H1 (cell line): ENCODE measurements around the gene OR4F6. TPM values are rescaled to one million over a fixed set of nuclear protein-coding genes. Genes with fewer than 3 reads are reported as not detected.

ENCODE experiments used
- CTCF ChIA-PET: fragments of 300-600 bp; sonication (Branson Sonifier 250); formaldehyde crosslinking; loops from one replicate; lab custom pipeline; 2021; ENCODE audit not compliant: partially characterized antibody; lab: Charles Lee
- POLR2A ChIA-PET: fragments of 300-600 bp; sonication (Branson Sonifier 250); formaldehyde crosslinking; loops from one replicate; lab custom pipeline; 2021; ENCODE audit warnings: inconsistent platforms; ENCODE audit not compliant: partially characterized antibody; lab: Charles Lee
- DNase-seq, 2 experiments: peaks; one replicate each; pipeline versions ENCODE4 v3.0.0 to v3.0.0-alpha.2; 2010 to 2022; ENCODE audit warnings: low spot score in 2 of 2, low read depth in 1 of 2, mixed read lengths in 1 of 2
- FAIRE-seq: peaks from 2 replicates; lab custom pipeline; 2011; peaks lifted over from hg19 to GRCh38; lab: Jason Lieb, UNC
- H2AFZ ChIP-seq: 2 replicates; pipeline ENCODE4 v1.8.1; 2012; ENCODE audit warnings: low read length, inconsistent platforms
- H2AK5ac ChIP-seq: 2 replicates; pipeline ENCODE4 v1.6.1; 2013; ENCODE audit warnings: low read depth, low read length
- H2BK120ac ChIP-seq: replicated peaks from 2 replicates; pipeline ENCODE3; 2013; ENCODE audit warnings: low read depth, low read length, inconsistent platforms
- H2BK12ac ChIP-seq: 2 replicates; pipeline ENCODE4 v1.6.1; 2013; ENCODE audit warnings: low read depth, low read length
- H2BK15ac ChIP-seq: 2 replicates; pipeline ENCODE4 v1.6.1; 2013; ENCODE audit warnings: low read length
- H2BK20ac ChIP-seq: 2 replicates; pipeline ENCODE4 v1.6.1; 2013; ENCODE audit warnings: low read length
- H2BK5ac ChIP-seq: 2 replicates; pipeline ENCODE4 v1.6.1; 2013; ENCODE audit warnings: low read depth, low read length
- H3K14ac ChIP-seq: 2 replicates; pipeline ENCODE4 v1.6.1; 2013; ENCODE audit warnings: inconsistent platforms; ENCODE audit not compliant: insufficient read length
- H3K18ac ChIP-seq: 2 replicates; pipeline ENCODE4 v1.6.1; 2013; ENCODE audit warnings: low read length; ENCODE audit errors: extremely low read depth
- H3K23ac ChIP-seq: 2 replicates; pipeline ENCODE4 v1.6.1; 2013; ENCODE audit warnings: inconsistent platforms; ENCODE audit not compliant: insufficient read length
- H3K23me2 ChIP-seq: 2 replicates; pipeline ENCODE4 v1.6.1; 2013; ENCODE audit warnings: low read depth, low read length
- H3K27ac ChIP-seq: 2 replicates; pipeline ENCODE4 v1.6.1; 2011; ENCODE audit warnings: low read depth, low read length, inconsistent platforms
- H3K27me3 ChIP-seq, 4 experiments: replicated peaks in 1 of 4; 1 replicate in 1 of 4; 2 replicates in 3 of 4; pipeline versions ENCODE4 v1.6.1 to v1.8.1; 2011 to 2013; ENCODE audit warnings: low read length in 3 of 4, mild to moderate bottlenecking in 3 of 4, inconsistent platforms in 2 of 4, mixed read lengths in 2 of 4, moderate library complexity in 1 of 4; ENCODE audit not compliant: control insufficient read depth in 3 of 4, insufficient read depth in 3 of 4; ENCODE audit errors: extremely low read depth in 1 of 4
- H3K36me3 ChIP-seq, 4 experiments: 2 replicates each; pipeline versions ENCODE4 v1.6.1 to v1.8.1; 2011 to 2013; ENCODE audit warnings: mild to moderate bottlenecking in 4 of 4, low read length in 3 of 4, moderate library complexity in 2 of 4, control low read depth in 1 of 4, inconsistent platforms in 1 of 4; ENCODE audit not compliant: insufficient read depth in 4 of 4, control insufficient read depth in 2 of 4
- H3K4ac ChIP-seq: replicated peaks from 2 replicates; pipeline ENCODE3; 2013; ENCODE audit warnings: low read length, low read depth, mixed read lengths, inconsistent platforms; ENCODE audit not compliant: insufficient read length
- H3K4me1 ChIP-seq, 4 experiments: replicated peaks in 1 of 4; 1 replicate in 1 of 4; 2 replicates in 3 of 4; pipeline versions ENCODE4 v1.6.1 to v1.8.1; 2011 to 2013; ENCODE audit warnings: low read length in 3 of 4, inconsistent platforms in 2 of 4, mixed read lengths in 1 of 4; ENCODE audit not compliant: insufficient read depth in 4 of 4, control insufficient read depth in 3 of 4
- H3K4me2 ChIP-seq, 2 experiments: 2 replicates each; pipeline versions ENCODE4 v1.6.1 to v1.8.1; 2011 to 2013; ENCODE audit warnings: low read depth in 2 of 2, low read length in 2 of 2, control low read depth in 1 of 2, inconsistent platforms in 1 of 2, mild to moderate bottlenecking in 1 of 2; ENCODE audit not compliant: insufficient read depth in 1 of 2
- H3K4me3 ChIP-seq, 4 experiments: fragments of 200-600, 300-600 bp in 1 of 4; sonication (generic), shearing (Covaris generic), sonication (Bioruptor Twin) in 1 of 4; 2 replicates each; pipeline versions ENCODE4 v1.5.1 to v1.8.1; 2011 to 2016; ENCODE audit warnings: low read length in 4 of 4, low read depth in 3 of 4, control low read depth in 2 of 4, inconsistent platforms in 2 of 4, mild to moderate bottlenecking in 2 of 4, mixed read lengths in 1 of 4, moderate library complexity in 1 of 4; ENCODE audit not compliant: insufficient read depth in 2 of 4; ENCODE audit errors: extremely low read depth in 1 of 4
- H3K56ac ChIP-seq: replicated peaks from 2 replicates; pipeline ENCODE3; 2013; ENCODE audit warnings: low read depth, mild to moderate bottlenecking, mixed read lengths, low read length, inconsistent platforms; ENCODE audit not compliant: insufficient read length
- H3K79me1 ChIP-seq: 2 replicates; pipeline ENCODE4 v1.6.1; 2013; ENCODE audit warnings: low read depth, low read length, control low read depth
- H3K79me2 ChIP-seq, 2 experiments: 2 replicates each; pipeline versions ENCODE4 v1.6.1 to v1.8.1; 2012 to 2013; ENCODE audit warnings: low read length in 2 of 2, mild to moderate bottlenecking in 2 of 2, inconsistent platforms in 1 of 2; ENCODE audit not compliant: insufficient read depth in 2 of 2, control insufficient read depth in 1 of 2
- H3K9ac ChIP-seq, 4 experiments: replicated peaks in 1 of 4; 1 replicate in 1 of 4; 2 replicates in 3 of 4; pipeline versions ENCODE4 v1.6.1 to v1.8.1; 2011 to 2013; ENCODE audit warnings: low read depth in 3 of 4, low read length in 3 of 4, control low read depth in 2 of 4, mild to moderate bottlenecking in 2 of 4, moderate library complexity in 2 of 4, inconsistent platforms in 1 of 4; ENCODE audit errors: extremely low read depth in 1 of 4
- H3K9me3 ChIP-seq, 2 experiments: 2 replicates each; pipeline versions ENCODE4 v1.6.1 to v1.8.1; 2012 to 2013; ENCODE audit warnings: mild to moderate bottlenecking in 2 of 2, moderate library complexity in 2 of 2, control low read depth in 1 of 2, inconsistent platforms in 1 of 2, low read depth in 1 of 2, low read length in 1 of 2, mixed read lengths in 1 of 2; ENCODE audit not compliant: insufficient read depth in 2 of 2
- H4K20me1 ChIP-seq, 2 experiments: replicated peaks in 1 of 2; 2 replicates each; pipeline versions ENCODE3 to v1.8.1; 2011 to 2013; ENCODE audit warnings: inconsistent platforms in 2 of 2, low read length in 2 of 2, mild to moderate bottlenecking in 1 of 2; ENCODE audit not compliant: insufficient read depth in 2 of 2, control insufficient read depth in 1 of 2
- H4K5ac ChIP-seq: 2 replicates; pipeline ENCODE4 v1.6.1; 2013; ENCODE audit warnings: low read length, low read depth, mixed read lengths, inconsistent platforms; ENCODE audit not compliant: insufficient read length
- H4K8ac ChIP-seq: 2 replicates; pipeline ENCODE4 v1.8.0; 2013; ENCODE audit warnings: mild to moderate bottlenecking, moderate library complexity, low read length, inconsistent platforms; ENCODE audit not compliant: insufficient read depth; ENCODE audit errors: extremely low read depth
- H4K91ac ChIP-seq: replicated peaks from 2 replicates; pipeline ENCODE3; 2013; ENCODE audit warnings: low read length, mixed read lengths, inconsistent platforms; ENCODE audit not compliant: insufficient read length
- BACH1 ChIP-seq: IDR thresholded peaks from 2 replicates; pipeline ENCODE4 v1.6.1; 2012; ENCODE audit warnings: low read length, improper control_type of control experiment
- RXRA ChIP-seq: IDR thresholded peaks from 2 replicates; pipeline ENCODE4 v1.6.1; 2011; ENCODE audit warnings: low read depth, mild to moderate bottlenecking, low read length, moderate library complexity; ENCODE audit not compliant: insufficient read depth
- WGBS, 2 experiments: shearing (Covaris generic) in 1 of 2; methylation state at CpG; one replicate each; pipeline versions ENCODE4 v1.1.6 to v1.1.7; 2013 to 2015; ENCODE audit warnings: low lambda C conversion rate in 2 of 2, mixed read lengths in 2 of 2, inconsistent platforms in 1 of 2, low coverage in 1 of 2, missing lambda C conversion rate in 1 of 2; ENCODE audit not compliant: insufficient replicate concordance in 2 of 2, insufficient coverage in 1 of 2, insufficient read length in 1 of 2; ENCODE audit errors: extremely low coverage in 1 of 2, missing lambda C conversion rate in 1 of 2; 5-methylcytosine and 5-hydroxymethylcytosine counted together
- polyA plus RNA-seq, 7 experiments: library from polyadenylated mRNA; depleted of rRNA in 3 of 7; stranded (reverse) in 5 of 7; unstranded in 2 of 7; fragments of >200 nt in 5 of 7; fragments of 200-250 nt in 2 of 7; gene quantifications; 1 replicate in 5 of 7; 2 replicates in 1 of 7; 4 replicates in 1 of 7; pipeline versions ENCODE4 v1.2.1 to v1.2.3, GENCODE V29; 2011 to 2013; ENCODE audit warnings: missing spikeins in 2 of 7, mixed read lengths in 2 of 7
- total RNA-seq: library from RNA; stranded (reverse); fragmentation: NEBNext Ultra II Directional; extraction: Animal tissue kit (Norgen Biotek cat#: 25700); gene quantifications from 2 replicates; pipeline ENCODE4 v1.2.1, GENCODE V29; 2021
- TF ChIP-seq, protein P1 (sequence below): IDR thresholded peaks from 2 replicates; pipeline ENCODE4 v1.6.1; 2011; ENCODE audit warnings: low read depth, mild to moderate bottlenecking, low read length; ENCODE audit not compliant: insufficient read depth

Gene OR4F6
- total and polyA plus RNA-seq, 2 of the 8 experiments (the other 6 are each of a cell fraction or from before 2014, with no cell fraction given): not detected

DNA sequence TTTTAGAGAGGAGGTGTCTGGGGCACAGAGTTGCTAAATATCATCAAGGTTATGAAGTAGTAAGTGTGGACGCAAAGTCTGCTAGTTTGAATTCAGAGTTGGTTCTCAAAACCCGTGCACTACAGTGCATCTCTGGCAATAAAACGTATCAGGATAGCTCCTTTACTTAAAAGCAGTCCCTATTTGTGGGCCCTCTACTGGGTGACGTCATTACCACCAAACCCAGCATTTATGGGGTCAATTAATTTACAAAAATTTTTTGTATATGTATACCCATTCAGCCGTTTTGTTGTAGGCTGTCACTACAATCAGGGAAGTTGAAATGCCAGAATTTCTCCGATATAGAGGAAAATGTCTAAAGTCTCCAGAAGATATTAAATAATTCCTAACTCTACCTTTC is 17.5 kb downstream of the OR4F6 start:
- H2AK5ac ChIP-seq: no peak overlapping the region
- H3K23ac ChIP-seq: no peak overlapping the region
- H2AFZ ChIP-seq: no peak overlapping the region
- peaks cover 17 to 32% of the 10 kb centered on the region in 2 experiments for H3K9me3 ChIP-seq
- no peak overlapping the region for H3K4ac ChIP-seq
- DNase-seq (no peak), FAIRE-seq (no peak)
- H2BK120ac ChIP-seq: no peak overlapping the region
- H3K79me2 ChIP-seq: no peaks in the 10 kb centered on the region
- no peak overlapping the region for H3K27ac ChIP-seq
- H3K4me1 ChIP-seq: no peaks in the 10 kb centered on the region
- H3K4me3 ChIP-seq: no peak overlapping the region
- no peak overlapping the region for H3K18ac ChIP-seq
- H3K27me3 ChIP-seq: no peaks in the 10 kb centered on the region
- no peak overlapping the region for H2BK20ac ChIP-seq
- no peaks in the 10 kb centered on the region for H3K36me3 ChIP-seq
- H4K5ac ChIP-seq: no peak overlapping the region
- no peak overlapping the region for H2BK15ac ChIP-seq
- no peak overlapping the region for H3K9ac ChIP-seq
- H4K91ac ChIP-seq: no peak overlapping the region
- H3K56ac ChIP-seq: no peak overlapping the region
- ChIA-PET CTCF (no interaction called here), POLR2A (no interaction called here)
- H4K8ac ChIP-seq: no peak overlapping the region
- TF ChIP-seq RXRA (no peak), BACH1 (no peak)
- TF ChIP-seq, protein P1, sequence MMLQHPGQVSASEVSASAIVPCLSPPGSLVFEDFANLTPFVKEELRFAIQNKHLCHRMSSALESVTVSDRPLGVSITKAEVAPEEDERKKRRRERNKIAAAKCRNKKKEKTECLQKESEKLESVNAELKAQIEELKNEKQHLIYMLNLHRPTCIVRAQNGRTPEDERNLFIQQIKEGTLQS: no peak
- TF ChIP-seq, all 59 proteins: peak for 0
- Histone ChIP-seq H4K20me1 (no peaks in the 10 kb centered on the region), H2BK12ac (no peak overlapping the region), H3K14ac (no peak overlapping the region), H3K4me2 (no peak overlapping the region), H3K79me1 (no peaks in the 10 kb centered on the region), H2BK5ac (no peak overlapping the region), H3K23me2 (no peaks in the 10 kb centered on the region)
- WGBS, 2 experiments: 74% methylated on average over 6 of the region's 6 CpGs; no CpG with 5 or more reads in 1 of the 2 experiments
